Liver (tissue), 9 donors: ENCODE measurements around the gene PEX7. TPM values are rescaled to one million over a fixed set of nuclear protein-coding genes. Genes with fewer than 3 reads are reported as not detected.

Experiments
- DNase-seq: peaks from one replicate; pipeline ENCODE4 v3.0.0-alpha.2; 2017; ENCODE audit warnings: low spot score
- H3K27ac ChIP-seq, 2 donors: one replicate each; pipeline ENCODE4 v1.7.0; 2013; ENCODE audit warnings: inconsistent platforms in 2 of 2, low read length in 2 of 2, control low read depth in 1 of 2, low read depth in 1 of 2, mild to moderate bottlenecking in 1 of 2
- H3K27me3 ChIP-seq, 4 donors: one replicate each; pipeline versions ENCODE4 v1.6.1 to v1.7.0; 2013; ENCODE audit warnings: low read length in 3 of 4, inconsistent platforms in 1 of 4, mild to moderate bottlenecking in 1 of 4, moderate library complexity in 1 of 4; ENCODE audit not compliant: control insufficient read depth in 4 of 4, insufficient read depth in 4 of 4
- H3K36me3 ChIP-seq, 4 donors: one replicate each; pipeline versions ENCODE4 v1.6.1 to v1.7.0; 2013; ENCODE audit warnings: low read length in 3 of 4, mild to moderate bottlenecking in 3 of 4, low read depth in 1 of 4, moderate library complexity in 1 of 4; ENCODE audit not compliant: control insufficient read depth in 4 of 4, insufficient read depth in 3 of 4
- H3K4me1 ChIP-seq, 4 donors: one replicate each; pipeline versions ENCODE4 v1.6.1 to v1.7.0; 2013; ENCODE audit warnings: low read length in 3 of 4, mild to moderate bottlenecking in 3 of 4, moderate library complexity in 1 of 4; ENCODE audit not compliant: control insufficient read depth in 4 of 4, insufficient read depth in 4 of 4
- H3K4me3 ChIP-seq, 3 donors: one replicate each; pipeline versions ENCODE4 v1.6.1 to v1.7.0; 2013; ENCODE audit warnings: low read length in 3 of 3, control low read depth in 1 of 3, low read depth in 1 of 3, mild to moderate bottlenecking in 1 of 3
- H3K9ac ChIP-seq, 2 donors: one replicate each; pipeline ENCODE4 v1.7.0; 2013; ENCODE audit warnings: low read length in 2 of 2, mild to moderate bottlenecking in 2 of 2, moderate library complexity in 2 of 2, control low read depth in 1 of 2, low read depth in 1 of 2
- H3K9me3 ChIP-seq, 4 donors: one replicate each; pipeline versions ENCODE4 v1.6.1 to v1.7.0; 2013; ENCODE audit warnings: low read length in 3 of 4; ENCODE audit not compliant: control insufficient read depth in 4 of 4
- ATF3 ChIP-seq: IDR thresholded peaks from 2 replicates; pipeline ENCODE4 v1.6.1; 2016; ENCODE audit warnings: antibody characterized with exemption
- EGR1 ChIP-seq, 2 donors: IDR thresholded peaks; 2 replicates each; pipeline ENCODE4 v1.6.1; 2016 to 2018; ENCODE audit warnings: antibody characterized with exemption in 2 of 2, low read depth in 2 of 2
- FOXA1 ChIP-seq: IDR thresholded peaks from 2 replicates; pipeline ENCODE4 v1.6.1; 2016; ENCODE audit warnings: antibody characterized with exemption
- FOXA2 ChIP-seq: IDR thresholded peaks from 2 replicates; pipeline ENCODE4 v1.6.1; 2016; ENCODE audit warnings: antibody characterized with exemption
- GABPA ChIP-seq, 2 donors: IDR thresholded peaks in 1 of 2; conservative IDR thresholded peaks in 1 of 2; 2 replicates each; pipeline ENCODE4 v1.6.1; 2016; ENCODE audit warnings: antibody characterized with exemption in 2 of 2, mild to moderate bottlenecking in 1 of 2, moderate library complexity in 1 of 2
- HNF4A ChIP-seq, 2 donors: conservative IDR thresholded peaks; 2 replicates each; pipeline ENCODE4 v1.6.1; 2016; ENCODE audit warnings: antibody characterized with exemption in 2 of 2, mild to moderate bottlenecking in 2 of 2
- HNF4G ChIP-seq: IDR thresholded peaks from 2 replicates; pipeline ENCODE4 v1.6.1; 2016; ENCODE audit warnings: antibody characterized with exemption
- JUND ChIP-seq, 2 donors: IDR thresholded peaks; 2 replicates each; pipeline ENCODE4 v1.6.1; 2016; ENCODE audit warnings: antibody characterized with exemption in 2 of 2
- MAX ChIP-seq: IDR thresholded peaks from 2 replicates; pipeline ENCODE4 v1.6.1; 2016; ENCODE audit warnings: antibody characterized with exemption
- NR2F2 ChIP-seq: IDR thresholded peaks from 2 replicates; pipeline ENCODE4 v1.6.1; 2016; ENCODE audit warnings: antibody characterized with exemption
- RAD21 ChIP-seq, 2 donors: IDR thresholded peaks; 2 replicates each; pipeline ENCODE4 v1.6.1; 2016; ENCODE audit warnings: antibody characterized with exemption in 2 of 2, mild to moderate bottlenecking in 2 of 2
- RXRA ChIP-seq, 2 donors: IDR thresholded peaks; 2 replicates each; pipeline ENCODE4 v1.6.1; 2017 to 2018; ENCODE audit warnings: antibody characterized with exemption in 2 of 2, mild to moderate bottlenecking in 1 of 2
- SP1 ChIP-seq: IDR thresholded peaks from 2 replicates; pipeline ENCODE4 v1.6.1; 2018; ENCODE audit warnings: antibody characterized with exemption, mild to moderate bottlenecking
- TAF1 ChIP-seq: conservative IDR thresholded peaks from 2 replicates; pipeline ENCODE4 v1.6.1; 2016; ENCODE audit warnings: antibody characterized with exemption, mild to moderate bottlenecking
- YY1 ChIP-seq: IDR thresholded peaks from 2 replicates; pipeline ENCODE4 v1.6.1; 2016; ENCODE audit warnings: antibody characterized with exemption, mild to moderate bottlenecking
- WGBS: extraction: QIAGEN DNeasy Blood & Tissue Kit; methylation state at CpG from one replicate; pipeline ENCODE4 v1.1.7; 2013; 5-methylcytosine and 5-hydroxymethylcytosine counted together
- polyA plus RNA-seq, 2 donors: library from polyadenylated mRNA; stranded (reverse) in 1 of 2; unstranded in 1 of 2; fragments of 200-250 nt in 1 of 2; fragments of >200 nt in 1 of 2; fragmentation: Nextera tagmentation in 1 of 2; extraction: Ambion mirVana in 1 of 2; gene quantifications; one replicate each; pipeline versions ENCODE4 v1.2.1 to v1.2.3, GENCODE V29; 2013 to 2015
- total RNA-seq, 2 donors: library from RNA; depleted of rRNA; stranded (reverse); fragments of >200 nt; gene quantifications; one replicate each; pipeline ENCODE4 v1.2.3, GENCODE V29; 2014
- TF ChIP-seq, protein P1 (sequence below): fragments of 150-350 bp; IDR thresholded peaks from 2 replicates; pipeline ENCODE4 v1.5.1; 2017; ENCODE audit warnings: improper control_type of control experiment, low read depth, low read length; ENCODE audit not compliant: missing input control
- TF ChIP-seq, protein P2 (sequence below): IDR thresholded peaks from 2 replicates; pipeline ENCODE4 v1.6.1; 2016; ENCODE audit warnings: antibody characterized with exemption, mild to moderate bottlenecking
- TF ChIP-seq, protein P3 (sequence below): IDR thresholded peaks from 2 replicates; pipeline ENCODE4 v1.6.1; 2016; ENCODE audit warnings: antibody characterized with exemption
- donor health status: healthy.
- donor health status: healthy.
- donor health status: healthy.
- donor health status: healthy.
- donor health status: healthy.

The PEX7 gene
- total and polyA plus RNA-seq, 4 donors, result 5.2 to 7.5 (median 6.2) TPM

DNA sequence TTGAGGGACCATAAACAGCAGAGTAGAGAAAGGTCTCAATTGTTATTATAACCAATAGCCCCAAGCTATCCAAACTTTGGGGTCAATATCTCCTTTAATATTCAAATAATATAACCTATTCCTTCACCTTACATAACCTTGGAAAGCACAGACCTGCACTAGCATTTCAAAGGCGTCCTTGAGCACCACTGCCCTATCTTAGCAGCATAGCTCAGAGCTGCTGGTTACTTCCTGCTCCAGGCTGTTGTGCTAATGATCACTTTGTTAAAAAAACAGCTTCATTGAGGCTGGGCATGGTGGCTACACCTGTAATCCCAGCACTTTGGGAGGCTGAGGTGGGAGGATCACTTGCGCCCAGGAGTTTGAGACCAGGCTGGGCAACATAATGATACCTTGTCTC lies 110.2 kb downstream of the PEX7 start:
- TF ChIP-seq HNF4A (conservative IDR thresholded peaks at IDR 0.05) (no peak), SP1 (no peak), TAF1 (no peak), JUND (IDR thresholded peaks at IDR 0.05) (no peak), FOXA1 (no peak), ATF3 (no peak), FOXA2 (no peak), MAX (no peak), EGR1 (IDR thresholded peaks at IDR 0.05; ENCODE audit: low read depth in 2 of 2) (no peak), YY1 (no peak), HNF4G (no peak), RAD21 (IDR thresholded peaks at IDR 0.05) (no peak), GABPA (IDR thresholded peaks at IDR 0.05 in 1 of 2, conservative IDR thresholded peaks at IDR 0.05 in 1 of 2) (no peak), NR2F2 (no peak), RXRA (IDR thresholded peaks at IDR 0.05) (no peak)
- TF ChIP-seq, protein P1, sequence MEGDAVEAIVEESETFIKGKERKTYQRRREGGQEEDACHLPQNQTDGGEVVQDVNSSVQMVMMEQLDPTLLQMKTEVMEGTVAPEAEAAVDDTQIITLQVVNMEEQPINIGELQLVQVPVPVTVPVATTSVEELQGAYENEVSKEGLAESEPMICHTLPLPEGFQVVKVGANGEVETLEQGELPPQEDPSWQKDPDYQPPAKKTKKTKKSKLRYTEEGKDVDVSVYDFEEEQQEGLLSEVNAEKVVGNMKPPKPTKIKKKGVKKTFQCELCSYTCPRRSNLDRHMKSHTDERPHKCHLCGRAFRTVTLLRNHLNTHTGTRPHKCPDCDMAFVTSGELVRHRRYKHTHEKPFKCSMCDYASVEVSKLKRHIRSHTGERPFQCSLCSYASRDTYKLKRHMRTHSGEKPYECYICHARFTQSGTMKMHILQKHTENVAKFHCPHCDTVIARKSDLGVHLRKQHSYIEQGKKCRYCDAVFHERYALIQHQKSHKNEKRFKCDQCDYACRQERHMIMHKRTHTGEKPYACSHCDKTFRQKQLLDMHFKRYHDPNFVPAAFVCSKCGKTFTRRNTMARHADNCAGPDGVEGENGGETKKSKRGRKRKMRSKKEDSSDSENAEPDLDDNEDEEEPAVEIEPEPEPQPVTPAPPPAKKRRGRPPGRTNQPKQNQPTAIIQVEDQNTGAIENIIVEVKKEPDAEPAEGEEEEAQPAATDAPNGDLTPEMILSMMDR, result no peak
- TF ChIP-seq, protein P2, sequence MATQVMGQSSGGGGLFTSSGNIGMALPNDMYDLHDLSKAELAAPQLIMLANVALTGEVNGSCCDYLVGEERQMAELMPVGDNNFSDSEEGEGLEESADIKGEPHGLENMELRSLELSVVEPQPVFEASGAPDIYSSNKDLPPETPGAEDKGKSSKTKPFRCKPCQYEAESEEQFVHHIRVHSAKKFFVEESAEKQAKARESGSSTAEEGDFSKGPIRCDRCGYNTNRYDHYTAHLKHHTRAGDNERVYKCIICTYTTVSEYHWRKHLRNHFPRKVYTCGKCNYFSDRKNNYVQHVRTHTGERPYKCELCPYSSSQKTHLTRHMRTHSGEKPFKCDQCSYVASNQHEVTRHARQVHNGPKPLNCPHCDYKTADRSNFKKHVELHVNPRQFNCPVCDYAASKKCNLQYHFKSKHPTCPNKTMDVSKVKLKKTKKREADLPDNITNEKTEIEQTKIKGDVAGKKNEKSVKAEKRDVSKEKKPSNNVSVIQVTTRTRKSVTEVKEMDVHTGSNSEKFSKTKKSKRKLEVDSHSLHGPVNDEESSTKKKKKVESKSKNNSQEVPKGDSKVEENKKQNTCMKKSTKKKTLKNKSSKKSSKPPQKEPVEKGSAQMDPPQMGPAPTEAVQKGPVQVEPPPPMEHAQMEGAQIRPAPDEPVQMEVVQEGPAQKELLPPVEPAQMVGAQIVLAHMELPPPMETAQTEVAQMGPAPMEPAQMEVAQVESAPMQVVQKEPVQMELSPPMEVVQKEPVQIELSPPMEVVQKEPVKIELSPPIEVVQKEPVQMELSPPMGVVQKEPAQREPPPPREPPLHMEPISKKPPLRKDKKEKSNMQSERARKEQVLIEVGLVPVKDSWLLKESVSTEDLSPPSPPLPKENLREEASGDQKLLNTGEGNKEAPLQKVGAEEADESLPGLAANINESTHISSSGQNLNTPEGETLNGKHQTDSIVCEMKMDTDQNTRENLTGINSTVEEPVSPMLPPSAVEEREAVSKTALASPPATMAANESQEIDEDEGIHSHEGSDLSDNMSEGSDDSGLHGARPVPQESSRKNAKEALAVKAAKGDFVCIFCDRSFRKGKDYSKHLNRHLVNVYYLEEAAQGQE, result no peak
- TF ChIP-seq, protein P3, sequence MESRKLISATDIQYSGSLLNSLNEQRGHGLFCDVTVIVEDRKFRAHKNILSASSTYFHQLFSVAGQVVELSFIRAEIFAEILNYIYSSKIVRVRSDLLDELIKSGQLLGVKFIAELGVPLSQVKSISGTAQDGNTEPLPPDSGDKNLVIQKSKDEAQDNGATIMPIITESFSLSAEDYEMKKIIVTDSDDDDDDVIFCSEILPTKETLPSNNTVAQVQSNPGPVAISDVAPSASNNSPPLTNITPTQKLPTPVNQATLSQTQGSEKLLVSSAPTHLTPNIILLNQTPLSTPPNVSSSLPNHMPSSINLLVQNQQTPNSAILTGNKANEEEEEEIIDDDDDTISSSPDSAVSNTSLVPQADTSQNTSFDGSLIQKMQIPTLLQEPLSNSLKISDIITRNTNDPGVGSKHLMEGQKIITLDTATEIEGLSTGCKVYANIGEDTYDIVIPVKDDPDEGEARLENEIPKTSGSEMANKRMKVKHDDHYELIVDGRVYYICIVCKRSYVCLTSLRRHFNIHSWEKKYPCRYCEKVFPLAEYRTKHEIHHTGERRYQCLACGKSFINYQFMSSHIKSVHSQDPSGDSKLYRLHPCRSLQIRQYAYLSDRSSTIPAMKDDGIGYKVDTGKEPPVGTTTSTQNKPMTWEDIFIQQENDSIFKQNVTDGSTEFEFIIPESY, result no peak
- DNase-seq, result no peak
- H3K4me3 ChIP-seq, result no peak overlapping the region
- no peaks in the 10 kb centered on the region for H3K4me1 ChIP-seq
- H3K27ac ChIP-seq, result no peak overlapping the region
- H3K9me3 ChIP-seq, result no peaks in the 10 kb centered on the region
- H3K9ac ChIP-seq, result no peak overlapping the region
- peaks cover 0 to 5% (median 0%) of the 10 kb centered on the region in 4 donors for H3K27me3 ChIP-seq
- WGBS, result 92% methylated on average over 2 of the region's 2 CpGs
- no peaks in the 10 kb centered on the region for H3K36me3 ChIP-seq
